Glutamatergic neuron (in vitro differentiated cells): Measurements from ENCODE around the gene SRP9. TPM values are rescaled to one million over a fixed set of nuclear protein-coding genes. Genes with fewer than 3 reads are reported as not detected.

Experiments used
- DNase-seq: peaks from one replicate; pipeline ENCODE4 v3.0.0; 2022
- H3K27ac Mint-ChIP-seq: one replicate; pipeline ENCODE4 v1.8.0; 2020; ENCODE audit warnings: mild to moderate bottlenecking, mixed read lengths, inconsistent platforms; ENCODE audit not compliant: unreplicated experiment
- H3K27me3 Mint-ChIP-seq: one replicate; pipeline ENCODE4 v1.8.0; 2020; ENCODE audit warnings: mild to moderate bottlenecking, moderate library complexity, mixed read lengths, inconsistent platforms; ENCODE audit not compliant: unreplicated experiment
- H3K36me3 Mint-ChIP-seq: one replicate; pipeline ENCODE4 v1.8.0; 2020; ENCODE audit warnings: mild to moderate bottlenecking, mixed read lengths, inconsistent platforms; ENCODE audit not compliant: unreplicated experiment
- H3K4me1 Mint-ChIP-seq: one replicate; pipeline ENCODE4 v1.8.0; 2020; ENCODE audit warnings: mild to moderate bottlenecking, low read depth, mixed read lengths, inconsistent platforms; ENCODE audit not compliant: unreplicated experiment
- H3K4me3 Mint-ChIP-seq: one replicate; pipeline ENCODE4 v1.8.0; 2020; ENCODE audit warnings: mild to moderate bottlenecking, mixed read lengths, inconsistent platforms; ENCODE audit not compliant: unreplicated experiment
- H3K9me3 Mint-ChIP-seq: one replicate; pipeline ENCODE4 v1.8.0; 2020; ENCODE audit warnings: mild to moderate bottlenecking, moderate library complexity, mixed read lengths, inconsistent platforms; ENCODE audit not compliant: unreplicated experiment
- total RNA-seq: library from RNA; stranded (reverse); fragmentation: NEBNext Ultra II Directional; extraction: Animal tissue kit (Norgen Biotek cat#: 25700); gene quantifications from one replicate; pipeline ENCODE4 v1.2.1, GENCODE V29; 2021; ENCODE audit not compliant: unreplicated experiment
- TF ChIP-seq, protein P1 (sequence below): fragments of 200-600 bp; sonication (generic); IDR thresholded peaks from one replicate; pipeline ENCODE4 v1.5.0; 2021; ENCODE audit not compliant: partially characterized antibody, unreplicated experiment

The SRP9 gene
- total RNA-seq, 1 donor from 2014 or later, result 364 TPM

DNA sequence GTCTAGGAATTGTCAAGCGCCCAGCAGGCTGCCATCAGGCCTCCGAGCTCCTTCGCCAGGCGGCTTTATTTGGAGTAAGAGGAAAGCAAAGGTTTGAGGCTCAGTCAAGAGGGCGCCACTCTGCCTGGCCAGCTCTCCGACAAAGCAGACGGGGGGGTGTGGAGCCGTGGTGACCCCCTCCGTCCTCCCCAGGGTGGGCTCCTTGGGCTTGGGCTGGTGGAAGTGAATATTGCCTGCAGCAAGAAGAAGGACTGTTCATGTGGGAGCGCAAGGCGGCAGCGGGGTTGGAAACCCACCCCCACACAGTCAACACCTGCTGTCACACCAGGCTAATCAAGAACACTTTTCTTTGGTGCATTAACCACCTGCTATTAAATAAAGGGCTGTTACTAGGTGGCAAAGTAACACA is 46.9 kb downstream of the SRP9 start:
- peak overlapping the region; percentile 71 for H3K4me3 Mint-ChIP-seq
- TF ChIP-seq, protein P1, sequence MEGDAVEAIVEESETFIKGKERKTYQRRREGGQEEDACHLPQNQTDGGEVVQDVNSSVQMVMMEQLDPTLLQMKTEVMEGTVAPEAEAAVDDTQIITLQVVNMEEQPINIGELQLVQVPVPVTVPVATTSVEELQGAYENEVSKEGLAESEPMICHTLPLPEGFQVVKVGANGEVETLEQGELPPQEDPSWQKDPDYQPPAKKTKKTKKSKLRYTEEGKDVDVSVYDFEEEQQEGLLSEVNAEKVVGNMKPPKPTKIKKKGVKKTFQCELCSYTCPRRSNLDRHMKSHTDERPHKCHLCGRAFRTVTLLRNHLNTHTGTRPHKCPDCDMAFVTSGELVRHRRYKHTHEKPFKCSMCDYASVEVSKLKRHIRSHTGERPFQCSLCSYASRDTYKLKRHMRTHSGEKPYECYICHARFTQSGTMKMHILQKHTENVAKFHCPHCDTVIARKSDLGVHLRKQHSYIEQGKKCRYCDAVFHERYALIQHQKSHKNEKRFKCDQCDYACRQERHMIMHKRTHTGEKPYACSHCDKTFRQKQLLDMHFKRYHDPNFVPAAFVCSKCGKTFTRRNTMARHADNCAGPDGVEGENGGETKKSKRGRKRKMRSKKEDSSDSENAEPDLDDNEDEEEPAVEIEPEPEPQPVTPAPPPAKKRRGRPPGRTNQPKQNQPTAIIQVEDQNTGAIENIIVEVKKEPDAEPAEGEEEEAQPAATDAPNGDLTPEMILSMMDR, result no peak
- H3K27me3 Mint-ChIP-seq, result peaks cover 8% of the 10 kb centered on the region
- H3K27ac Mint-ChIP-seq, result peak overlapping the region; percentile 92
- H3K9me3 Mint-ChIP-seq, result peaks cover 3% of the 10 kb centered on the region
- H3K4me1 Mint-ChIP-seq, result peaks cover 49% of the 10 kb centered on the region
- H3K36me3 Mint-ChIP-seq, result no peaks in the 10 kb centered on the region
- DNase-seq, result no peak

DNA sequence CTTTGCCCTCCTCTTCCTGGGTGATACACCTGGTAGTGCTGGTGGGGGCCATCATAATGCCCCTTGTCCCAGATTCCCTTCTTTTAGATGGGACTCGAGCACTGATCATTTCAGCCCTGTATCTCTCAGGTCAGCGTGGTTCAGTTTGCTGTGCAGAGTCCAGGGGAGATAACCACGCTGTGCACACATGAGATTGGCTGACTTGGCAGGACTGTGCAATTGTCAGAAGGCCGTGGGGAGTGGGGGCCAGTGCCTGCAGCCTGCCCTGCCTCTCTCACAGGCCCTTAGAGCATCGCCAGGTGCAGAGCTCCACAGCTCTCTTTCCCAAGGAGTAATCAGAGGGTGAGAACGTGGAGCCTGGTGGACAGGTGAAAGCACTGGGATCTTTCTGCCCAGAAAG is 47.5 kb downstream of the SRP9 start:
- no peak for DNase-seq
- Mint-ChIP-seq H3K36me3 (no peaks in the 10 kb centered on the region), H3K27ac (peak overlapping the region; percentile 92), H3K9me3 (peaks cover 3% of the 10 kb centered on the region), H3K4me3 (peak overlapping the region; percentile 71), H3K4me1 (peaks cover 45% of the 10 kb centered on the region), H3K27me3 (peaks cover 8% of the 10 kb centered on the region)
- TF ChIP-seq, protein P1, result no peak

DNA sequence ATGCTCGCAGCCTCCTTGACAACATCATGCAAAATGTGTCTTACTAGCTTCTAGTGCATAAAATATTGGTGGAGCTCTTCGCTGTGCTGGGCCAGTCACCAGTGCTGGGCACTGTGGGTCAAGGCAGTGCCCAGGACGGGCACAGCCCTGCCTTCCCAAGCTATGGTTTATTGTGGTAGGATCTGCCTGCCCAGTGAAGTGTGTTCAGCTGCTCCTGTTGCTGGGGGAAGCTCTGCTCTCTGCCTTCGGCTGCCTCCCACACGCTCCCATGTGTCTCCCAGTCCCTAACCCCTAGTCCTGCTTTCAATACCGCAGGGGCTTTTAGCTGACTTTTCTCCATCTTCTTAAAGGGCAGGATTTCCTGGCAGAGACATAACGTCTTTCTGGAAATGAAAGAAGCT is 48.0 kb downstream of the SRP9 start:
- Mint-ChIP-seq H3K36me3 (no peaks in the 10 kb centered on the region), H3K9me3 (peaks cover 3% of the 10 kb centered on the region), H3K4me3 (peak overlapping the region; percentile 72), H3K27me3 (peaks cover 8% of the 10 kb centered on the region), H3K4me1 (peaks cover 45% of the 10 kb centered on the region), H3K27ac (peak overlapping the region; percentile 92)
- TF ChIP-seq, protein P1, result no peak
- no peak for DNase-seq

DNA sequence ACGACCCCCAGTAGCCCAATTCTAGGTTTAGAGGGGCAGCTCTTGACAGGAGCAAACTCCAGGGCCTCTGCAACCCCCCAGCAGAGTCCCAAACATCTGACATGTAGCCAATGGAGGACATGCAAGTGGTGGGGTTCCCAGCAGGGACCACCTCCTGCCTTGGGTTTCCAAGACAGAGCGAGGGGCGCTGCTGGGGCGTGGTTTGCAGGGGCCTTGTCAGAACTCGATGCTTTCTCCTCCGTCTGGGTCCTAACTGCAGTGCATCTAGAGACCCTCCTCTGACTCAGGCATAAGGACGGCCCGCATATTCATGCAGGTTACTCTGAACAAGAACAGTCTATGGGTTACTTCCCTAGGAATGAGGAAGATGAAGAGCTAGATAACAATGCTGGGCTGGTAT is 49.5 kb downstream of the SRP9 start:
- H3K27ac Mint-ChIP-seq, result no peak overlapping the region
- peaks cover 2% of the 10 kb centered on the region for H3K9me3 Mint-ChIP-seq
- TF ChIP-seq, protein P1, result no peak
- peaks cover 8% of the 10 kb centered on the region for H3K27me3 Mint-ChIP-seq
- peak overlapping the region; percentile 15 for H3K4me3 Mint-ChIP-seq
- DNase-seq, result no peak
- peaks cover 4% of the 10 kb centered on the region for H3K36me3 Mint-ChIP-seq
- H3K4me1 Mint-ChIP-seq, result peaks cover 43% of the 10 kb centered on the region

DNA sequence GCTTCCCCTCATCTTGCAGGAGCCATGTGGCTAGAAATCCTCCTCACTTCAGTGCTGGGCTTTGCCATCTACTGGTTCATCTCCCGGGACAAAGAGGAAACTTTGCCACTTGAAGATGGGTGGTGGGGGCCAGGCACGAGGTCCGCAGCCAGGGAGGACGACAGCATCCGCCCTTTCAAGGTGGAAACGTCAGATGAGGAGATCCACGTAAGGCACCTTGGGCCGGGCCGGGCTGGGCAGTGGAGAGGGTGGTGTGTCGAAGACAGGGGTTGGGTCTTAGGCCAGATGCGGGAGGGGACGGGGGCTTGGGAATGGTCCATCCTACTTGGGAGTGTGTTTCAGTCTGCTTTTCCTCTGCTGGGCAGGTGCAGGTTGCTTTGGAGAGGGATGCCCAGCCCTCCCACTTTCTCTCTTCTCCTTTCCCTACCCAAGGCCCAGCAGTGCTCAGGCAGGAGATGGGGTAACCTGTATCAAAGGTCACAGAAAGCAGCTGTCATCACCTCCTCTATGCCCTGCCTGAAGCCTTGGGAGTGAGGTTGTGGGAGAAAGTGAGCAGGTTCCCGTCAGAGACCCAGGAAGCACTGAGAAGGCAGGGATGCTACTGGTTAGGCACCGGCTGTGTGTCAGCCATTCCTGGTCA is 51.2 kb downstream of the SRP9 start:
- Mint-ChIP-seq H3K4me3 (no peak overlapping the region), H3K36me3 (peaks cover 4% of the 10 kb centered on the region), H3K27ac (no peak overlapping the region), H3K9me3 (no peaks in the 10 kb centered on the region), H3K4me1 (peaks cover 32% of the 10 kb centered on the region), H3K27me3 (peaks cover 8% of the 10 kb centered on the region)
- DNase-seq, result no peak
- TF ChIP-seq, protein P1, result no peak
